Type B pancreatic cell (in vitro differentiated cells): ENCODE results near the gene AGXT. TPM values are rescaled to one million over a fixed set of nuclear protein-coding genes. Genes with fewer than 3 reads are reported as not detected.

Experiments used
- DNase-seq: peaks from one replicate; pipeline ENCODE4 v3.0.0; 2021; ENCODE audit warnings: mixed read lengths; ENCODE audit not compliant: unreplicated experiment; ENCODE audit errors: extremely low spot score
- H3K27ac Mint-ChIP-seq: 2 replicates; pipeline ENCODE4 v1.8.0; 2021; ENCODE audit warnings: mild to moderate bottlenecking, mixed read lengths
- H3K27me3 Mint-ChIP-seq: 2 replicates; pipeline ENCODE4 v1.8.0; 2021; ENCODE audit warnings: mixed read lengths
- H3K36me3 Mint-ChIP-seq: 2 replicates; pipeline ENCODE4 v1.8.0; 2021; ENCODE audit warnings: mixed read lengths
- H3K4me1 Mint-ChIP-seq: one replicate; pipeline ENCODE4 v1.8.0; 2021; ENCODE audit warnings: mixed read lengths; ENCODE audit not compliant: unreplicated experiment
- H3K4me3 Mint-ChIP-seq: 2 replicates; pipeline ENCODE4 v1.8.0; 2021; ENCODE audit warnings: mild to moderate bottlenecking, mixed read lengths
- H3K9me3 Mint-ChIP-seq: 2 replicates; pipeline ENCODE4 v1.8.0; 2021; ENCODE audit warnings: mixed read lengths
- CTCF ChIP-seq: fragments of 200-600 bp; sonication (generic); conservative IDR thresholded peaks from 2 replicates; pipeline ENCODE4 v1.5.0; 2021; ENCODE audit warnings: antibody characterized with exemption, mild to moderate bottlenecking
- total RNA-seq: library from RNA; stranded (reverse); gene quantifications from 2 replicates; pipeline ENCODE4 v1.2.1, GENCODE V29; 2021; ENCODE audit warnings: low replicate concordance

The AGXT gene
- total RNA-seq, 1 donor from 2014 or later, result 0.51 TPM

GRCh38 chr2:240906141-240906910 is 37.7 kb downstream of the AGXT start, which contains the start of gene CROCC2:
Gene CROCC2, plus strand, starts transcription at chr2:240906336. Its CDS starts 178 bp downstream, at chr2:240906514.
- H3K36me3 Mint-ChIP-seq, result no peaks in the 10 kb centered on the region

GRCh38 chr2:240906911-240907590 is 38.4 kb downstream of the AGXT start:
- no peak for DNase-seq
- Mint-ChIP-seq H3K27me3 (peaks cover 2% of the 10 kb centered on the region), H3K4me3 (no peak overlapping the region), H3K36me3 (no peaks in the 10 kb centered on the region), H3K9me3 (no peaks in the 10 kb centered on the region), H3K4me1 (peaks cover 14% of the 10 kb centered on the region), H3K27ac (peak overlapping the region; percentile 70)
- no peak for TF ChIP-seq CTCF

More at GRCh38 chr2:240906141-240906910, 37.7 kb downstream of the AGXT start, which contains the start of gene CROCC2:
- no peak for TF ChIP-seq CTCF
- Mint-ChIP-seq H3K27ac (peak within 1 kb of the TSS; percentile 70), H3K9me3 (no peaks in the 10 kb centered on the region), H3K4me3 (no peak within 1 kb of the TSS), H3K27me3 (no peaks in the 10 kb centered on the region), H3K4me1 (peaks cover 10% of the 10 kb centered on the region)
- DNase-seq, result no peak

- H3K27ac Mint-ChIP-seq, result no peak overlapping the region
- no peak for TF ChIP-seq CTCF
- peaks cover 3% of the 10 kb centered on the region for H3K27me3 Mint-ChIP-seq
- peaks cover 22% of the 10 kb centered on the region for H3K4me1 Mint-ChIP-seq
- H3K4me3 Mint-ChIP-seq, result no peak overlapping the region
- no peaks in the 10 kb centered on the region for H3K9me3 Mint-ChIP-seq
- DNase-seq, result no peak
- no peaks in the 10 kb centered on the region for H3K36me3 Mint-ChIP-seq
Measured at GRCh38 chr2:240909216-240909974, 40.8 kb downstream of the AGXT start.

- Mint-ChIP-seq H3K36me3 (no peaks in the 10 kb centered on the region), H3K27ac (peak overlapping the region; percentile 65)
Measured at GRCh38 chr2:240911641-240912265, 43.1 kb downstream of the AGXT start.

More at GRCh38 chr2:240911641-240912265, 43.1 kb downstream of the AGXT start:
- H3K4me3 Mint-ChIP-seq, result peak overlapping the region; percentile 24
- TF ChIP-seq CTCF, result no peak
- no peak for DNase-seq
- peaks cover 3% of the 10 kb centered on the region for H3K27me3 Mint-ChIP-seq
- peaks cover 16% of the 10 kb centered on the region for H3K4me1 Mint-ChIP-seq
- H3K9me3 Mint-ChIP-seq, result no peaks in the 10 kb centered on the region
